SK-N-SH (cell line): ENCODE data around the gene FRMD5.

ENCODE experiments used
- CTCF ChIP-seq: fragments of 200-600 bp; sonication (generic); IDR thresholded peaks from 2 replicates; pipeline ENCODE4 v1.6.1; 2017; ENCODE audit warnings: antibody characterized with exemption, mild to moderate bottlenecking, moderate library complexity
- EP300 ChIP-seq, 2 experiments: IDR thresholded peaks; 2 replicates each; pipeline versions ENCODE4 v1.4.0 to v1.6.1; 2012; ENCODE audit warnings: borderline replicate concordance in 1 of 2, low read depth in 1 of 2, low read length in 1 of 2
- IRF3 ChIP-seq: fragments of 150-350 bp; IDR thresholded peaks from 2 replicates; pipeline ENCODE4 v1.6.1; 2016; ENCODE audit warnings: mild to moderate bottlenecking, low read depth, low read length
- JUND ChIP-seq: IDR thresholded peaks from 2 replicates; pipeline ENCODE4 v1.4.0; 2012
- MAX ChIP-seq: IDR thresholded peaks from 2 replicates; pipeline ENCODE4 v1.4.0; 2012; ENCODE audit warnings: low read depth
- SIN3A ChIP-seq: IDR thresholded peaks from 2 replicates; pipeline ENCODE4 v1.6.1; 2012; ENCODE audit warnings: low read depth, mild to moderate bottlenecking, low read length, moderate library complexity, borderline replicate concordance
- SMC3 ChIP-seq: IDR thresholded peaks from 2 replicates; pipeline ENCODE4 v1.6.1; 2012; ENCODE audit warnings: low read depth, low read length, improper control_type of control experiment
- USF1 ChIP-seq: IDR thresholded peaks from 2 replicates; pipeline ENCODE4 v1.4.0; 2012; ENCODE audit warnings: low read depth, borderline replicate concordance

DNA sequence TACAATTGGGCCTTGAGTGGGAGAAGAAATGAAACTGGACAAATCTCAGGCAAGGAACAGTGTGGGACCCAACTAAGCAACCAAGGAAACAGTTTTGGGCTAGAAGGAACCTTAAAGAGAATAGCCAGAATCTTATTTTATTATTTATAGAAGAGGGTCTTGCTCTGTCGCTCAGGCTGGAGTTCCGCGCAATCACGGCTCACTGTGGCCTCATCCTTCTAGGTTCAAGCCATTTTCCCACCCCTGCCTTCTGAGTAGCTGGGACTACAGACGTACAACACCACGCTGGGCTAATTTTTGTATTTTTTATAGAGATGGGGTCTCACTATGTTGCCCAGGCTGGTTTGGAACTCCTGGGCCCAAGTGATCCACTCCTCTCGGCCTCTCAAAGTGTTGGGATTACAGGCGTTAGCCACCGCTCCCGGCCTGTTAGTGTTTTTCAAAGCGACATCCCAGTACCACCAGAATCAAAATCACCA is 369.0 kb downstream of the FRMD5 start:
- TF ChIP-seq CTCF, result no peak
- TF ChIP-seq SMC3, result no peak
- TF ChIP-seq USF1, result no peak
- TF ChIP-seq EP300 (IDR thresholded peaks at IDR 0.05; ENCODE audit: borderline replicate concordance in 1 of 2, low read depth in 1 of 2, low read length in 1 of 2), result no peak
- no peak for TF ChIP-seq MAX
- no peak for TF ChIP-seq JUND
- TF ChIP-seq IRF3, result no peak
- no peak for TF ChIP-seq SIN3A
